Activated naive CD4-positive, alpha-beta T cell treated with anti-CD3 and anti-CD28 coated beads for 36 hours (primary cell): Measurements from ENCODE around the gene NOS2. TPM values are rescaled to one million over a fixed set of nuclear protein-coding genes. Genes with fewer than 3 reads are reported as not detected.
A peak's percentile ranks its signal among the peaks of the same experiment; 100 is the strongest.

Source experiments
- CTCF ChIA-PET: fragments of 350-600 bp; sonication (Branson Sonifier 250); formaldehyde crosslinking; loops from one replicate; lab custom pipeline; 2021; ENCODE audit warnings: antibody characterized with exemption; lab: Charles Lee
- DNase-seq: peaks from one replicate; pipeline ENCODE4 v3.0.0-alpha.2; 2020
- H3K27ac Mint-ChIP-seq: one replicate; pipeline ENCODE4 v1.8.0; 2021; ENCODE audit warnings: mild to moderate bottlenecking, mixed read lengths
- H3K27me3 Mint-ChIP-seq: one replicate; pipeline ENCODE4 v1.8.0; 2021; ENCODE audit warnings: low read depth, mixed read lengths
- H3K36me3 Mint-ChIP-seq: one replicate; pipeline ENCODE4 v1.8.0; 2021; ENCODE audit warnings: low read depth, mixed read lengths
- H3K4me1 Mint-ChIP-seq: one replicate; pipeline ENCODE4 v1.8.0; 2021; ENCODE audit warnings: low read depth, mixed read lengths
- H3K4me3 Mint-ChIP-seq: one replicate; pipeline ENCODE4 v1.8.0; 2021; ENCODE audit warnings: mild to moderate bottlenecking, moderate library complexity, mixed read lengths
- H3K9me3 Mint-ChIP-seq: one replicate; pipeline ENCODE4 v1.8.0; 2021; ENCODE audit warnings: mixed read lengths
- intact Hi-C: fragments of 100-400 bp; cut with micrococcal nuclease; formaldehyde crosslinking; loops from one replicate; pipeline ENCODE4 v1.15.1; 2023
- total RNA-seq, 2 experiments: library from RNA; stranded (reverse); gene quantifications; one replicate each; pipeline ENCODE4 v1.2.3, GENCODE V29; 2021

The NOS2 gene
- total RNA-seq, 2 experiments from 2014 or later = 0.05 to 0.07 TPM

GRCh38 chr17:27802962-27803680 is 2.8 kb upstream of the NOS2 start:
- CTCF ChIA-PET = interaction anchor here (0.7 to 17.8 kb wide), 5 partner anchors 9 to 91 kb away, joined by 3 to 510 read pairs (median 3); no protein-coding TSS in a partner anchor
- Mint-ChIP-seq H3K36me3 (no peaks in the 10 kb centered on the region), H3K27me3 (no peaks in the 10 kb centered on the region), H3K27ac (no peak overlapping the region), H3K9me3 (no peaks in the 10 kb centered on the region), H3K4me1 (peaks cover 17% of the 10 kb centered on the region), H3K4me3 (no peak overlapping the region)
- DNase-seq = no peak
- intact Hi-C loops = no loop called here

GRCh38 chr17:27802033-27802432 is 1.7 kb upstream of the NOS2 start:
- no peak overlapping the region for H3K27ac Mint-ChIP-seq
- peaks cover 9% of the 10 kb centered on the region for H3K4me1 Mint-ChIP-seq
- H3K9me3 Mint-ChIP-seq = no peaks in the 10 kb centered on the region
- DNase-seq = no peak
- peaks cover 1% of the 10 kb centered on the region for H3K27me3 Mint-ChIP-seq
- CTCF ChIA-PET = interaction anchor here (0.8 to 17.8 kb wide), 3 partner anchors 45 to 78 kb away, joined by 3 to 510 read pairs (median 4); no protein-coding TSS in a partner anchor
- intact Hi-C loops = no loop called here
- H3K4me3 Mint-ChIP-seq = no peak overlapping the region
- H3K36me3 Mint-ChIP-seq = no peaks in the 10 kb centered on the region

GRCh38 chr17:27798376-27798775 is 2.0 kb downstream of the NOS2 start:
- DNase-seq = no peak
- Mint-ChIP-seq H3K4me1 (peaks cover 2% of the 10 kb centered on the region), H3K27me3 (peaks cover 17% of the 10 kb centered on the region)

GRCh38 chr17:27797390-27798091 is 2.8 kb downstream of the NOS2 start:
- Mint-ChIP-seq H3K4me3 (no peak overlapping the region), H3K36me3 (no peaks in the 10 kb centered on the region), H3K27ac (no peak overlapping the region), H3K27me3 (peaks cover 17% of the 10 kb centered on the region), H3K4me1 (peaks cover 2% of the 10 kb centered on the region), H3K9me3 (no peaks in the 10 kb centered on the region)
- no peak for DNase-seq
- intact Hi-C loops = no loop called here
- CTCF ChIA-PET = interaction anchor here (5.5 to 17.8 kb wide), 2 partner anchors 9 to 83 kb away, joined by 40 to 510 read pairs; no protein-coding TSS in a partner anchor

More at GRCh38 chr17:27798376-27798775, 2.0 kb downstream of the NOS2 start:
- no peak overlapping the region for H3K27ac Mint-ChIP-seq
- intact Hi-C loops = no loop called here
- CTCF ChIA-PET = interaction anchor here (17.8 kb wide), 1 partner anchor 82 kb away, joined by 510 read pairs; no protein-coding TSS in a partner anchor
- no peak overlapping the region for H3K4me3 Mint-ChIP-seq
- no peaks in the 10 kb centered on the region for H3K36me3 Mint-ChIP-seq
- H3K9me3 Mint-ChIP-seq = no peaks in the 10 kb centered on the region

- peaks cover 2% of the 10 kb centered on the region for H3K4me1 Mint-ChIP-seq
- no peaks in the 10 kb centered on the region for H3K36me3 Mint-ChIP-seq
- H3K4me3 Mint-ChIP-seq = peak overlapping the region; percentile 19
- DNase-seq = no peak
- CTCF ChIA-PET = interaction anchor here (0.9 to 5.5 kb wide), 4 partner anchors 9 to 139 kb away, joined by 3 to 40 read pairs (median 4); no protein-coding TSS in a partner anchor
- no peaks in the 10 kb centered on the region for H3K9me3 Mint-ChIP-seq
- H3K27ac Mint-ChIP-seq = no peak overlapping the region
- peaks cover 37% of the 10 kb centered on the region for H3K27me3 Mint-ChIP-seq
- intact Hi-C loops = no loop called here
Observed at GRCh38 chr17:27793906-27794569, 6.3 kb downstream of the NOS2 start.

- Mint-ChIP-seq H3K27ac (no peak overlapping the region), H3K27me3 (peaks cover 37% of the 10 kb centered on the region), H3K4me1 (peaks cover 2% of the 10 kb centered on the region), H3K36me3 (no peaks in the 10 kb centered on the region), H3K9me3 (no peaks in the 10 kb centered on the region), H3K4me3 (no peak overlapping the region)
- intact Hi-C loops = no loop called here
- CTCF ChIA-PET = interaction anchor here (0.9 to 5.5 kb wide), 4 partner anchors 10 to 139 kb away, joined by 3 to 40 read pairs (median 4); no protein-coding TSS in a partner anchor
- no peak for DNase-seq
Observed at GRCh38 chr17:27793168-27793905, 7.0 kb downstream of the NOS2 start.

GRCh38 chr17:27792095-27792494 is 8.2 kb downstream of the NOS2 start:
- Mint-ChIP-seq H3K36me3 (no peaks in the 10 kb centered on the region), H3K4me3 (no peak overlapping the region), H3K27me3 (peaks cover 36% of the 10 kb centered on the region), H3K27ac (no peak overlapping the region), H3K4me1 (peaks cover 2% of the 10 kb centered on the region), H3K9me3 (no peaks in the 10 kb centered on the region)
- no peak for DNase-seq
- CTCF ChIA-PET = interaction anchor here (5.5 kb wide), 1 partner anchor 14 kb away, joined by 40 read pairs; no protein-coding TSS in a partner anchor
- intact Hi-C loops = no loop called here

GRCh38 chr17:27788919-27789318 is 11.4 kb downstream of the NOS2 start:
- DNase-seq = no peak
- Mint-ChIP-seq H3K27ac (no peak overlapping the region), H3K9me3 (no peaks in the 10 kb centered on the region), H3K36me3 (no peaks in the 10 kb centered on the region), H3K4me1 (peaks cover under 1% of the 10 kb centered on the region), H3K27me3 (peaks cover 22% of the 10 kb centered on the region), H3K4me3 (no peak overlapping the region)
- CTCF ChIA-PET = no interaction called here
- intact Hi-C loops = no loop called here

GRCh38 chr17:27783440-27784350 is 16.6 kb downstream of the NOS2 start:
- H3K27ac Mint-ChIP-seq = no peak overlapping the region
- CTCF ChIA-PET = interaction anchor here (0.6 to 1.6 kb wide), 2 partner anchors 23 to 46 kb away, joined by 4 read pairs; no protein-coding TSS in a partner anchor
- H3K4me3 Mint-ChIP-seq = no peak overlapping the region
- H3K4me1 Mint-ChIP-seq = no peaks in the 10 kb centered on the region
- no peaks in the 10 kb centered on the region for H3K27me3 Mint-ChIP-seq
- no peaks in the 10 kb centered on the region for H3K36me3 Mint-ChIP-seq
- H3K9me3 Mint-ChIP-seq = no peaks in the 10 kb centered on the region
- intact Hi-C loops = no loop called here
- no peak for DNase-seq

- Mint-ChIP-seq H3K4me3 (no peak overlapping the region), H3K4me1 (no peaks in the 10 kb centered on the region), H3K27me3 (no peaks in the 10 kb centered on the region), H3K36me3 (no peaks in the 10 kb centered on the region), H3K9me3 (no peaks in the 10 kb centered on the region), H3K27ac (no peak overlapping the region)
- DNase-seq = no peak
- intact Hi-C loops = no loop called here
- CTCF ChIA-PET = no interaction called here
Observed at GRCh38 chr17:27782791-27783206, 17.5 kb downstream of the NOS2 start.
